ENCODE data around the gene AKAP13.

DNA sequence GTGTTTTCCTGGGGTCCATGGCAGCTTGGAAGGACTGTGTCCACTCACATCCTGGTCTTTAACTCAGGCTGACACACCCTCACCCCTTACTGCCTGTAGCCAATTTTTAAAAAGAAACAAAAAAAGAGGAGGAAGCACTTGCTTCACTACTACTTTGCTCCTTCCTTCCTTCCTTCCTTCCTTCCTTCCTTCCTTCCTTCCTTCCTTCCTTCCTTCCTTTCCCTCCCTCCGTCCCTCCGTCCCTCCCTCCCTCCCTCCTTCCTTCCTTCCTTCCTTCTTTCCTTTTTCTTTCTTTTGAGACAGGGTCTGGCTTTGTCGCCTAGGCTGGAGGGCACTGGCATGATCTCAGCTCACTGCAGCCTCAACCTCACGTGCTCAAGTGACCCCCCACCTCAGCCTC lies 25.5 kb upstream of the AKAP13 start:
- no peak for TF ChIP-seq CTCF (IDR thresholded peaks at IDR 0.05; ENCODE audit: poor library complexity, severe bottlenecking)
- no peak for TF ChIP-seq TAF1 (IDR thresholded peaks at IDR 0.05; ENCODE audit: low read depth)

Data from neural cell (in vitro differentiated cells).